ENCODE measurements around the gene HUWE1. TPM values are rescaled to one million over a fixed set of nuclear protein-coding genes. Genes with fewer than 3 reads are reported as not detected.

The HUWE1 gene
- total and polyA plus RNA-seq, 2 of the 13 experiments (the other 11 are each of a cell fraction or from before 2014, with no cell fraction given): 63.2 to 68.1 TPM

- TF ChIP-seq ZNF639 (CRISPR knock-in tag; conservative IDR thresholded peaks at IDR 0.05) (no peak), ZNF879 (CRISPR knock-in tag; IDR thresholded peaks at IDR 0.05) (no peak), ZSCAN12 (CRISPR knock-in tag; IDR thresholded peaks at IDR 0.05) (no peak), REST (IDR thresholded peaks at IDR 0.05; ENCODE audit: borderline replicate concordance in 1 of 2, low read depth in 1 of 2, low read length in 2 of 2) (no peak), POLR2AphosphoS2 (IDR thresholded peaks at IDR 0.05; ENCODE audit: low read depth, low read length) (no peak), RAD21 (CRISPR knock-in tag; IDR thresholded peaks at IDR 0.05) (0 out of 2 replicates have a peak, but pooled peaks have one; percentile 19), RFX3 (CRISPR knock-in tag; IDR thresholded peaks at IDR 0.05) (no peak), SOX5 (CRISPR knock-in tag; IDR thresholded peaks at IDR 0.05; ENCODE audit: borderline replicate concordance) (no peak), RARA (CRISPR knock-in tag; IDR thresholded peaks at IDR 0.05) (no peak), ZNF569 (CRISPR knock-in tag; IDR thresholded peaks at IDR 0.05; ENCODE audit: borderline replicate concordance) (no peak), ZNF160 (CRISPR knock-in tag; IDR thresholded peaks at IDR 0.05) (0 out of 2 replicates have a peak, but pooled peaks have one; percentile 19), ZSCAN30 (CRISPR knock-in tag; IDR thresholded peaks at IDR 0.05) (no peak), ZBTB33 (CRISPR knock-in tag; IDR thresholded peaks at IDR 0.05) (no peak), ZNF678 (CRISPR knock-in tag; IDR thresholded peaks at IDR 0.05) (no peak), HNRNPUL1 (IDR thresholded peaks at IDR 0.05; ENCODE audit: low read depth, low read length) (no peak), SRSF1 (optimal IDR thresholded peaks at IDR 0.05; ENCODE audit: low read depth, low read length) (no peak), ZC3H4 (CRISPR knock-in tag; IDR thresholded peaks at IDR 0.05; ENCODE audit: borderline replicate concordance) (no peak), ZNF550 (CRISPR knock-in tag; IDR thresholded peaks at IDR 0.05; ENCODE audit: borderline replicate concordance) (no peak), GABPB1 (CRISPR knock-in tag; IDR thresholded peaks at IDR 0.05) (peak; percentile 62), ZNF589 (CRISPR knock-in tag; conservative IDR thresholded peaks at IDR 0.05) (no peak), SCMH1 (CRISPR knock-in tag; IDR thresholded peaks at IDR 0.05; ENCODE audit: borderline replicate concordance) (no peak), ZNF333 (CRISPR knock-in tag; IDR thresholded peaks at IDR 0.05; ENCODE audit: borderline replicate concordance) (0 out of 2 replicates have a peak, but pooled peaks have one; percentile 30), CBFB (CRISPR knock-in tag; IDR thresholded peaks at IDR 0.05) (no peak)
Measured at GRCh38 chrX:53686151-53686885, at the start of gene HUWE1 (continued).
